ENCODE data around the gene SLC35A4.

Gene SLC35A4, protein sequence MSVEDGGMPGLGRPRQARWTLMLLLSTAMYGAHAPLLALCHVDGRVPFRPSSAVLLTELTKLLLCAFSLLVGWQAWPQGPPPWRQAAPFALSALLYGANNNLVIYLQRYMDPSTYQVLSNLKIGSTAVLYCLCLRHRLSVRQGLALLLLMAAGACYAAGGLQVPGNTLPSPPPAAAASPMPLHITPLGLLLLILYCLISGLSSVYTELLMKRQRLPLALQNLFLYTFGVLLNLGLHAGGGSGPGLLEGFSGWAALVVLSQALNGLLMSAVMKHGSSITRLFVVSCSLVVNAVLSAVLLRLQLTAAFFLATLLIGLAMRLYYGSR

DNA sequence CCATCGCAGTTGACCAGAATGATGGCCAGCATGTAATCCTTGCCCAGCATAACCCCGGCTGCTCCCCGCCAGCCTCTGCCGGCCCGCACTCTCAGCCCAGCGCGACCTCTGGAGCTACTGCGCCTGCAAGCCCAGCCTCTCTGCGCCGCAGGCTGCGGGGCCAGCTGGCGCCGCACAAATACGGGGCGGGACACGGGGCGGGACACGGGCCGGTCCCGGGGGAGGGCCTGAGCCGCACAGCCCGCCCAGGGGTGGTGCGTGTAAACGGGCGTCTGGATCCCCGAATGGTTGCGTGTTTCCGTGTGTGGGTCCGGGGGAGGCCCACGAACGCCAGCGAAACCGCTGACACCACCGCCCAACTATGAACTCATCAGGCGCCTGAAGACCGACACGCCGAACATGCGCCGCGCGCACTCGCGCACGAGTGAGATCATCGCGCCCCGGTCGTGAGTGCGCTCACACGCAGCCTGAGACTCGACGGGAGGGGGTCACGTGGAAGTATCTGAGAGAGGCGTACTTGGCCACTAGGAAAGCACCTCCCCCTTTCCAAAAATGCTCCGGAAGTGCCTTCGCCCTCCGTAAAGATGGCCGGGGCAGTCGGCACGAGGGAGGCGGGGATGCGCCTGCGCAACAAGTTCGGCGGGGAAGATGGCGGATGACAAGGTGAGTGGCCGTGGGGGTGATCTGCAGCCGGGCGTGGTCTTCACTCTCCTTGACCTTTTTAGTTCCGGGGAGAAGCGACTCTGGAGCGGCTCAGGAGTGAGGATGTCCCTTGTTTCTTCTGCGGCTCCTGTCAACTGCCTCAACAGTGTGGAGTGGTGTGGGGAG, at the start of gene SLC35A4, which contains the start of gene APBB3:
Gene SLC35A4 (plus strand): TSS at position 633 of the 828 bp plus-strand sequence. CDS start 2,342 bp downstream, outside the sequence.
Gene APBB3 (minus strand): TSS at position 403 of the 828 bp plus-strand sequence. CDS start 353 bp downstream, at position 50.
- peak; percentile 96 for DNase-seq (ENCODE audit: extremely low spot score)
- TF ChIP-seq, protein P1, sequence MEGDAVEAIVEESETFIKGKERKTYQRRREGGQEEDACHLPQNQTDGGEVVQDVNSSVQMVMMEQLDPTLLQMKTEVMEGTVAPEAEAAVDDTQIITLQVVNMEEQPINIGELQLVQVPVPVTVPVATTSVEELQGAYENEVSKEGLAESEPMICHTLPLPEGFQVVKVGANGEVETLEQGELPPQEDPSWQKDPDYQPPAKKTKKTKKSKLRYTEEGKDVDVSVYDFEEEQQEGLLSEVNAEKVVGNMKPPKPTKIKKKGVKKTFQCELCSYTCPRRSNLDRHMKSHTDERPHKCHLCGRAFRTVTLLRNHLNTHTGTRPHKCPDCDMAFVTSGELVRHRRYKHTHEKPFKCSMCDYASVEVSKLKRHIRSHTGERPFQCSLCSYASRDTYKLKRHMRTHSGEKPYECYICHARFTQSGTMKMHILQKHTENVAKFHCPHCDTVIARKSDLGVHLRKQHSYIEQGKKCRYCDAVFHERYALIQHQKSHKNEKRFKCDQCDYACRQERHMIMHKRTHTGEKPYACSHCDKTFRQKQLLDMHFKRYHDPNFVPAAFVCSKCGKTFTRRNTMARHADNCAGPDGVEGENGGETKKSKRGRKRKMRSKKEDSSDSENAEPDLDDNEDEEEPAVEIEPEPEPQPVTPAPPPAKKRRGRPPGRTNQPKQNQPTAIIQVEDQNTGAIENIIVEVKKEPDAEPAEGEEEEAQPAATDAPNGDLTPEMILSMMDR (IDR thresholded peaks at IDR 0.05; ENCODE audit: control extremely low read depth, extremely low read depth, low read depth, missing control alignments), result no peak
- ChIA-PET POLR2A (interaction anchor here (0.7 to 3.3 kb wide), 2 partner anchors 16 to 146 kb away, joined by 3 to 18 read pairs; partner anchors contain the start of gene EIF4EBP3), CTCF (interaction anchor here (1.0 to 5.9 kb wide), 4 partner anchors 12 to 71 kb away, joined by 3 to 25 read pairs (median 4); no protein-coding TSS in a partner anchor)

DNA sequence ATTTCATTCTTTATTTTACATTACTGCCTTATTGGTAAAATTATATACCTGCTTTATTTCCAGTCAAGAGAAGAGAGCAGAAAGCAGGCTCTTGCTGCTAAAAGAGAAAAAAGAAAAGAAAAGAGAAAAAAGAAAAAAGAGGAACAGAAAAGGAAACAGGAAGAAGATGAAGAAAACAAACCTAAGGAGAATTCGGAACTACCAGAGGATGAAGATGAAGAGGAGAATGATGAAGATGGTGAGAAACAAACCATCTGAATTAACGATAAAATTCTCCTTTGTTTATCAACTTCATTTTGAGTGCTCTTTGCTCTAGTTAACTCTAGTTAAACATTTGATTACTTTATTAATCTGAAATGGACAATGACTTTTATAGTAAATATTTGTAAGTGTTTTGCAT, 40.6 kb upstream of the SLC35A4 start:
- TF ChIP-seq, protein P1 (IDR thresholded peaks at IDR 0.05; ENCODE audit: control extremely low read depth, extremely low read depth, low read depth, missing control alignments), result no peak
- DNase-seq (ENCODE audit: extremely low spot score), result no peak
- POLR2A ChIA-PET, result no interaction called here
- CTCF ChIA-PET, result no interaction called here

DNA sequence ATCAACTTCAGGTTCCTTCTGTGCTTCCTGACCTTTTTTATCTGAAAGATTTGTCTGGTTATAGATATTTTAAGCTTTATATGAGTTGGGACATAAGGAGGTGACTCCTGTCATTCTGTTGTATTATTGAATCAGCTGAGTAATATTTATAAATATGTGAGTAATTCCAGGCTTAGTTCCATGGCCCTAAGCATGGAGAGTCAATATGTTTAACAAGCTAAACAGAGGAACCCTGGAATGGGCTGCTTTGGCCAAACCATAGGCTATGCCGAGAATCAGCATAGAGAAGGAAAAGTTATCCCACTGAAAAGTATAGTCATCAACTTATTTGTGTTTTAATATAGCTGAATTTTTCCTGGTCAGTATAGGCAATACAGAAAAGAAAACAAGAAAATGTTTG, 24.4 kb upstream of the SLC35A4 start:
- CTCF ChIA-PET, result interaction anchor here (1.0 to 1.6 kb wide), 6 partner anchors 8 to 63 kb away, joined by 3 to 6 read pairs (median 3); no protein-coding TSS in a partner anchor
- TF ChIP-seq, protein P1 (IDR thresholded peaks at IDR 0.05; ENCODE audit: control extremely low read depth, extremely low read depth, low read depth, missing control alignments), result no peak
- DNase-seq (ENCODE audit: extremely low spot score), result no peak
- POLR2A ChIA-PET, result no interaction called here

DNA sequence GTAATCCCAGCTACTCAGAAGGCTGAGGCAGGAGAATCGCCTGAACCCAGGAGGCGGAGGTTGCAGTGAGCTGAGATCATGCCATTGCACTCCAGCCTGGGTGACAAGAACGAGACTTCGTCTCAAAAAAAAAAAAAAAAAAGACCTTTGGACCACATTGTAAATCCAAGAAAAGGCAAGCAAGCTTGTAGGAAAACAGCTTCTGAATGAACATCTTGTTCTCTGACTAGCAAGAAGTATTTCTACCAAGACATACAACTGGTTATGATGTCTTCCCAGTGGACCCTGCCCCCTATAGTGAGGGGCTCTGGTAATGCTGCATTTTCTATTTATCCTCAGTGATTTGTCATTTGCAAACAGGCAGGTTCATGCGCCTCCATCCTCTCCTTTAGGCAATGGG, 21.7 kb upstream of the SLC35A4 start:
- TF ChIP-seq, protein P1 (IDR thresholded peaks at IDR 0.05; ENCODE audit: control extremely low read depth, extremely low read depth, low read depth, missing control alignments), result no peak
- ChIA-PET CTCF (no interaction called here), POLR2A (interaction anchor here (0.6 kb wide), 1 partner anchor 17 kb away, joined by 4 read pairs; no protein-coding TSS in a partner anchor)
- no peak for DNase-seq (ENCODE audit: extremely low spot score)

DNA sequence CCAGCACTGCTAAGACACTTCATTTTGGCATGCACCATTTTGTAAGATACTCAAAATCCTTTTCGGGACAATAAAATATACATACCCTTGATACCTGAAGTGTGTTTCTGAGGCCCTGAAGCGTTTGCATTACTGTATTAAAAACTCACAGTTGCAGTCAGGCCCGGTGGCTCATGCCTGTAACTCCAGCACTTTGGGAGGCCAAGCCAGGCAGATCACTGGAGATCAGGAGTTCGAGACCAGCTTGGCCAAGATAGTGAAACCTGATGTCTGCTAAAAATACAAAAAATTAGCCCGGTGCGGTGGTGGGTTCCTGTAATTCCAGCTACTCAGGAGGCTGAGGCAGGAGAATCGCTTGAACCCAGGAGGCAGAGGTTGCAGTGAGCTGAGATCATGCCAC, 19.6 kb upstream of the SLC35A4 start:
- CTCF ChIA-PET, result no interaction called here
- POLR2A ChIA-PET, result no interaction called here
- DNase-seq (ENCODE audit: extremely low spot score), result no peak
- TF ChIP-seq, protein P1 (IDR thresholded peaks at IDR 0.05; ENCODE audit: control extremely low read depth, extremely low read depth, low read depth, missing control alignments), result no peak

DNA sequence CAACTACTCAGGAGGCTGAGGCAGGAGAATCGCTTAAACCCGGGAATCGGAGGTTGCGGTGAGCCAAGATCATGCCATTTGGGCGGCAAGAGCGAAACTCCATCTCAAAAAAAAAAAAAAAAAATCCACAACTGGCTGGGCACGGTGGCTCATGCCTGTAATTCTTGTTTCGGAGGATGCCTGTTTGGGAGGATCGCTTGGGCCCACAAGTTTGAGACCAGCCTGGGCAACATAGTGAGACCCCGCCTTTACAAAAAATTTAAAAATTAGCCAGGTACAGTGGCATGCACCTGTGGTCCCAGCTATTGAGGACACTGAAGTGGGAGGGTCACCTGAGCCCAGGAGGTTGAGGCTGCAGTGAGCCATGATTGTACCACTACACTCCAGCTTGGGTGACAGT, 19.0 kb upstream of the SLC35A4 start:
- CTCF ChIA-PET, result interaction anchor here (1.2 kb wide), 1 partner anchor 89 kb away, joined by 3 read pairs; no protein-coding TSS in a partner anchor
- TF ChIP-seq, protein P1 (IDR thresholded peaks at IDR 0.05; ENCODE audit: control extremely low read depth, extremely low read depth, low read depth, missing control alignments), result no peak
- POLR2A ChIA-PET, result interaction anchor here (0.9 kb wide), 1 partner anchor 146 kb away, joined by 5 read pairs; the partner anchor contains the start of genes HARS1 and HARS2
- no peak for DNase-seq (ENCODE audit: extremely low spot score)

Measured in GM10248 (cell line).